Esophagus (tissue), 2 donors: ENCODE measurements around the gene TBCA. TPM values are rescaled to one million over a fixed set of nuclear protein-coding genes. Genes with fewer than 3 reads are reported as not detected.

Experiments
- polyA plus RNA-seq, 2 donors: library from polyadenylated mRNA; stranded (reverse); fragments of 200-250 nt; gene quantifications; one replicate each; pipeline ENCODE4 v1.2.3, GENCODE V29; 2013
- donor health status: healthy with polysubstance abuse.
- donor health status: Bipolar disorder and iron deficiency.

TBCA gene
- polyA plus RNA-seq, 2 donors, result 174 to 176 TPM

Other genes starting within 250 kb of the TBCA start
- gene OTP, start 137.6 kb downstream of the TBCA start, polyA plus RNA-seq, result not detected